Raji (cell line): Measurements from ENCODE around the gene HHIPL1.

ENCODE experiments used
- POLR2A ChIP-seq: IDR thresholded peaks from 2 replicates; pipeline ENCODE4 v1.6.1; 2011; ENCODE audit warnings: low read depth, low read length, control low read depth; ENCODE audit not compliant: insufficient read depth

The HHIPL1 gene

DNA sequence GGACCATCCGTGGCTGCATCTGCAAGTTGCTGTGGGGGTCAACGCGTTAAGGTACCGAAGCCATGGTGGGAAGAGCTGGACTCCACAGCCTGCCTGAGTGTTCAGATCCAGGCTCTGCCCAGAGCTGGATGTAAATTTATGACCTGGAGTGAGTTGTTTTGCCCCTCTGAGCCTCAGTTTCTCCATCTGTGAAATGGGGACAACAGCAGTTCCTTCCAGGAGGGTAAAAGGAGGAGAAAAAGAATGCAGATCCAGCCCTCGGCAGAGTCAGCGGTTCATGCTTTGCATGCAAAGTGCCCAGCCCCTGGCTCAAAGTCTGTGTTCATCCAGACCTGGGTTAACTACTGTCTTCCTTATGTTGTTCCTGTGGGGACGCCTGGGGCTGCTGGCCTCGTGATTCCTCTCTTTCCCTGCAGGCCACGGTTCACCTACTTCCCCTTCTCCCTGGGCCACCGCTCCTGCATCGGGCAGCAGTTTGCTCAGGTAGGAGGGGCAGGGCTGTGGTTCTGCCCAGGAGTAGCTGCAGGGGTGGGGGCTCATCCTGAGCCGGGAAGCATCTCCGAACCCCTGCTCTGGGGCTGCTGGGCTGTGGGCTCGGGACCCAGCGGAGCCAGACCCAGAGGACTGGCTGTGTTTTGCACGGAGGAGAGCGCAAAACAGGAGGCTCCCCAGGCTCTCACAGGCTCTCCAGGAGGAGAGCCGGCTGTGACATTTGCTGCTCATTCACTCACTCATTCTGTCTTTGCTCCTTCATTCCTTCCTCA, 81.0 kb downstream of the HHIPL1 start:
- no peak for TF ChIP-seq POLR2A

DNA sequence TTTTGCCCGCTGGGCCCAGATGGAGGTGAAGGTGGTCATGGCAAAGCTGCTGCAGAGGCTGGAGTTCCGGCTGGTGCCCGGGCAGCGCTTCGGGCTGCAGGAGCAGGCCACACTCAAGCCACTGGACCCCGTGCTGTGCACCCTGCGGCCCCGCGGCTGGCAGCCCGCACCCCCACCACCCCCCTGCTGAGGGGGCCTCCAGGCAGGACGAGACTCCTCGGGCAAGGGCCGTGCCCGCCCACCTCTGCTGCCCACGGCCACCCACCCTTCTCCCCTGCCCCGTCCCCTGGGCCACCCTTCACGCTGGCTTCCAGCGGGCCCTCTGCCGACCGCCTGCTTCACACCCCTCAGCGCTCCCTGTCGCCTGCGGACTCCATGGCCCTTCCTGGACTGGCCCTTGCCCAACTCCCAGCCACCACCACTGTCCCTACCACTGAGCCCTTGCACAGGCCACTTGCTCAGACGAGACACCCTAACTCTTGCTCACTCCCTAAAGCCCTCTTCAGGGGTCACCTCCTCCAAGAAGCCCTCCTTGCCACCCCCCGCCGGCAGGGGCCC, 81.7 kb downstream of the HHIPL1 start:
- TF ChIP-seq POLR2A = no peak

DNA sequence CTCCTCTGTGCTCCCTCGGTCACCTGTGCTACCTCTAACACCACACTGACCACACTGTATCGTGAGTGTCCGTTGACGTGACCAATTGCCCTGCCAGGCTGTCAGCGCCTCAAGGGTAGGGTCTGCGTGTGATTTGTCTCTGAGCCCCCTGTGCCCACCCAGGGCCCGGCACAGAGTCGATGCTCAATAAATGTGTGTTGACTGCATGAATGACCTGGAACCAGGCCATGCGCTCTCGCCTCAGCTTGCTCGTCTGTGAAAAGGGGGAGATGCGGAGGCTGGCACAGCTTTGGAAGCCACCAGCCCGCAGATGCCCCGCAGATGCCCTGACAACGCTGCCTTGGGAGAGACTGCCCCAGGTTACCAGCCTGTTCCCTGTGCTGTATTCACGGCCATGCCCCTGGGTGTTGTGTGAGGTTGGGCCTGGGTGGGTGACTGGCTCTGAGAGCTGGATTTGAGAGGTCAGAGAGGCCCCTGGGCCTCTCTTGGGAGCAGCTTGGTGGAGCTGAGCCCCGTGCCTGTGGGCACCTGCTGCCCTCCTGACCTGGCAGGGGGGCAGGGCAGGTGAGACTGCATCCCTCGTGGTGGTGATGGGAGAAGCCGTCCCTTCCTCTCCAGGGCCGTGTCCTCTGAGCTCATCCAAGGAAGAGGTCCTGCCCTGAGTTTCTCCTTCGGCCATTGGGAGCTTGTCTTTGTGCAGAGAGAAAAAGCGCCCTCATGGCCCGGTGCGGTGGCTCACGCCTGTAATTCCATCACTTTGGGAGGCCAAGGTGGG, 82.4 kb downstream of the HHIPL1 start:
- no peak for TF ChIP-seq POLR2A

DNA sequence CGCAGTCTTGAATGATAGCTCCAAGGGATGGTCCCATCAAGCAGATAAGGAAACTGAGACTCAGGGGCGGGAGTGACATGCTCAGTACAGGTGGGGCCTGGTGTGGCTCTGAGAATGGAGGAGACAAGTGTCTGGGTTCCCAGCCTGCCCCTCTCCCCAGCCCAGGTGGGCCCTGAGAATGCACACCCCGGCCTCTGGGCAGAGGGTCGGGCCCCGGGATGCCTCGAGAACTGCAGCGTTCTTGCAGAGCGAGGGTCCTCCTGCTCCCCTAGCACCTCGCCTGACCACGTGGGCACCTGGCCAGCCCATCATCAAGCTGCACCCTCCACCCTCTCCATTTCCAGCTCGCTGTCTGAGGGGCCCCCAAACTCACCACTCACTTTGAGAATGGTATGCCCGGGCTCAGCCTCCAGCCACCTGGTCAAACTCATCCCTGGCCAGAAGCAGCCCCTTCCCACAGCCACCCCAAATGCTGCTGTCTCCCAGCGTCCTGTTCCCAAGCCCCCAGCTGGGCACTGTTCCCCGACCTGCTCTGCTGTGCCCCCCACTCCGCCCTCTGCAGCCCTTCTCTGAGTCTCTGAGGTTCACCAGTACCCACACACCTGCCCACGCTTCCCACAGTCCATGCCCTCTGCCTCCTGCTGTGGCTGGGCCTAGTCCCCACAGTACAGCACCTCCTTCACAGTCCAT, 83.4 kb downstream of the HHIPL1 start:
- no peak for TF ChIP-seq POLR2A

DNA sequence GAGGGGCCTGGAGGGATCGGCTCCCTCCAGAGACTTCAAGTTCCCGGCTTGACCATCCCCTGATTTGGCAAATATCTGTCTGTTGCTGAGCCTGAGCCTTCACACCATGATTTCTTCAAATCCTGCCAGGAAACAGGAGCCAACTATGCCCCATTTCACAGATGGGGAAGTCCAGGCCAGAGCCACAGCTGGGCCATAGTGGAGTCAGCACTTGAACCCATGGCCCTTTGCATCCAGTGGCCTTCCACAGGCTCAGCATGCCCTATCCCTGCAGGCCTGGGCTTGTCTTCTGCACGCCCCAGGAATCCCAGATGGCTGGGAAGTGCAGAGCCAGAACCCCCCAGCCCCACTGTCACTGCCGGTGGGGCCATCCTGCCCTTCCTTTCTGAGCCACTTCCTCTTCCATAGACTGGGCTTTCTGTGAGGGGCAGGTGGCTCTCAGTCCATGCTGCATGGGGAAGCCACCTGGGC, 84.1 kb downstream of the HHIPL1 start:
- no peak for TF ChIP-seq POLR2A
